H9 (cell line): Measurements from ENCODE around the gene DMPK. TPM values are rescaled to one million over a fixed set of nuclear protein-coding genes. Genes with fewer than 3 reads are reported as not detected.
A peak's percentile ranks its signal among the peaks of the same experiment; 100 is the strongest.

Experiments
- DNase-seq: peaks from one replicate; pipeline ENCODE4 v3.0.0-alpha.2; 2017
- H2AFZ ChIP-seq: one replicate; pipeline ENCODE4 v1.6.1; 2013; ENCODE audit warnings: mild to moderate bottlenecking, low read length, control low read depth, moderate library complexity
- H2AK5ac ChIP-seq: 2 replicates; pipeline ENCODE4 v1.6.1; 2013; ENCODE audit warnings: low read length, control low read depth, mixed read lengths; ENCODE audit not compliant: insufficient read length
- H2BK120ac ChIP-seq: one replicate; pipeline ENCODE4 v1.6.1; 2013; ENCODE audit warnings: low read depth, mild to moderate bottlenecking, low read length, control low read depth, inconsistent platforms; ENCODE audit not compliant: poor library complexity, severe bottlenecking
- H2BK12ac ChIP-seq: 2 replicates; pipeline ENCODE4 v1.6.1; 2013; ENCODE audit warnings: low read length, control low read depth, mixed read lengths, low read depth; ENCODE audit not compliant: insufficient read length
- H2BK15ac ChIP-seq: 2 replicates; pipeline ENCODE4 v1.6.1; 2013; ENCODE audit warnings: low read depth, low read length, control low read depth
- H2BK20ac ChIP-seq: one replicate; pipeline ENCODE4 v1.6.1; 2013; ENCODE audit warnings: low read depth, mild to moderate bottlenecking, low read length, control low read depth, inconsistent platforms; ENCODE audit not compliant: poor library complexity, severe bottlenecking
- H2BK5ac ChIP-seq: 2 replicates; pipeline ENCODE4 v1.6.1; 2013; ENCODE audit warnings: low read length, control low read depth, mixed read lengths; ENCODE audit not compliant: insufficient read length
- H3K14ac ChIP-seq: 2 replicates; pipeline ENCODE4 v1.6.1; 2013; ENCODE audit warnings: low read length, control low read depth; ENCODE audit not compliant: insufficient read depth
- H3K18ac ChIP-seq: 2 replicates; pipeline ENCODE4 v1.6.1; 2013; ENCODE audit warnings: low read depth, mild to moderate bottlenecking, mixed read lengths, low read length, control low read depth; ENCODE audit not compliant: insufficient read length
- H3K23ac ChIP-seq: 2 replicates; pipeline ENCODE4 v1.6.1; 2013; ENCODE audit warnings: low read length, control low read depth, mixed read lengths, low read depth; ENCODE audit not compliant: insufficient read length
- H3K23me2 ChIP-seq: 2 replicates; pipeline ENCODE4 v1.6.1; 2013; ENCODE audit warnings: low read depth, mild to moderate bottlenecking, mixed read lengths, low read length, control low read depth; ENCODE audit not compliant: insufficient read length, poor library complexity, severe bottlenecking
- H3K27ac ChIP-seq: 2 replicates; pipeline ENCODE4 v1.5.1; 2013; ENCODE audit warnings: low read length, control low read depth, mixed read lengths, low read depth; ENCODE audit not compliant: insufficient read length
- H3K27me3 ChIP-seq: 2 replicates; pipeline ENCODE4 v1.6.1; 2013; ENCODE audit warnings: low read length, control low read depth, inconsistent platforms; ENCODE audit not compliant: insufficient read depth
- H3K4ac ChIP-seq: 2 replicates; pipeline ENCODE4 v1.6.1; 2013; ENCODE audit warnings: low read depth, mild to moderate bottlenecking, control low read depth, inconsistent platforms, low read length, moderate library complexity
- H3K4me1 ChIP-seq: 2 replicates; pipeline ENCODE4 v1.6.1; 2013; ENCODE audit warnings: low read length, control low read depth, inconsistent platforms; ENCODE audit not compliant: insufficient read depth
- H3K4me2 ChIP-seq: 2 replicates; pipeline ENCODE4 v1.6.1; 2013; ENCODE audit warnings: low read length, control low read depth, mixed read lengths; ENCODE audit not compliant: insufficient read length, insufficient read depth
- H3K56ac ChIP-seq: 2 replicates; pipeline ENCODE4 v1.6.1; 2013; ENCODE audit warnings: low read depth, mild to moderate bottlenecking, mixed read lengths, low read length, control low read depth; ENCODE audit not compliant: insufficient read length
- H3K79me1 ChIP-seq: 2 replicates; pipeline ENCODE4 v1.6.1; 2013; ENCODE audit warnings: low read depth, mild to moderate bottlenecking, moderate library complexity, low read length, control low read depth, inconsistent platforms; ENCODE audit not compliant: insufficient read depth, poor library complexity, severe bottlenecking
- H3K79me2 ChIP-seq: 2 replicates; pipeline ENCODE4 v1.6.1; 2013; ENCODE audit warnings: low read length, control low read depth, inconsistent platforms; ENCODE audit not compliant: insufficient read depth
- H3K9ac ChIP-seq: 2 replicates; pipeline ENCODE4 v1.6.1; 2013; ENCODE audit warnings: low read length, control low read depth, mixed read lengths; ENCODE audit not compliant: insufficient read length; ENCODE audit errors: extremely low read depth
- H3K9me3 ChIP-seq: one replicate; pipeline ENCODE4 v1.6.1; 2013; ENCODE audit warnings: low read depth, low read length, inconsistent platforms; ENCODE audit not compliant: control insufficient read depth
- H3T11ph ChIP-seq: one replicate; pipeline ENCODE4 v1.6.1; 2013; ENCODE audit warnings: mild to moderate bottlenecking, low read length, control low read depth, inconsistent platforms
- H4K20me1 ChIP-seq: one replicate; pipeline ENCODE4 v1.6.1; 2013; ENCODE audit not compliant: control insufficient read depth, insufficient read length, insufficient read depth
- H4K5ac ChIP-seq: 2 replicates; pipeline ENCODE4 v1.6.1; 2013; ENCODE audit warnings: low read depth, mild to moderate bottlenecking, mixed read lengths, low read length, control low read depth; ENCODE audit not compliant: insufficient read length
- H4K8ac ChIP-seq: replicated peaks from 2 replicates; pipeline ENCODE4 v1.6.1; 2013; ENCODE audit warnings: low read length, control low read depth, mixed read lengths, low read depth; ENCODE audit not compliant: insufficient read length
- H4K91ac ChIP-seq: 2 replicates; pipeline ENCODE4 v1.6.1; 2013; ENCODE audit warnings: low read depth, mild to moderate bottlenecking, moderate library complexity, mixed read lengths, low read length, control low read depth; ENCODE audit not compliant: insufficient read length
- H3K27ac Mint-ChIP-seq, 3 experiments: 2 replicates in 2 of 3; 3 replicates in 1 of 3; pipeline ENCODE4 v1.8.0; 2020 to 2021; ENCODE audit warnings: mixed read lengths in 3 of 3, mild to moderate bottlenecking in 1 of 3, moderate library complexity in 1 of 3
- H3K27me3 Mint-ChIP-seq: 2 replicates; pipeline ENCODE4 v1.8.0; 2021; ENCODE audit warnings: low read depth, mild to moderate bottlenecking, moderate library complexity, mixed read lengths
- H3K36me3 Mint-ChIP-seq, 3 experiments: 2 replicates in 2 of 3; 3 replicates in 1 of 3; pipeline ENCODE4 v1.8.0; 2020 to 2021; ENCODE audit warnings: low read depth in 3 of 3, mixed read lengths in 3 of 3; ENCODE audit not compliant: insufficient read depth in 1 of 3
- H3K4me1 Mint-ChIP-seq, 2 experiments: 2 replicates each; pipeline ENCODE4 v1.8.0; 2020; ENCODE audit warnings: mixed read lengths in 2 of 2
- H3K4me3 Mint-ChIP-seq, 2 experiments: 2 replicates in 1 of 2; 3 replicates in 1 of 2; pipeline ENCODE4 v1.8.0; 2020 to 2021; ENCODE audit warnings: mild to moderate bottlenecking in 2 of 2, mixed read lengths in 2 of 2, moderate library complexity in 1 of 2
- H3K9me3 Mint-ChIP-seq, 2 experiments: 2 replicates in 1 of 2; 3 replicates in 1 of 2; pipeline ENCODE4 v1.8.0; 2020; ENCODE audit warnings: mild to moderate bottlenecking in 2 of 2, mixed read lengths in 2 of 2, moderate library complexity in 1 of 2
- WGBS: extraction: QIAGEN DNeasy Blood & Tissue Kit; methylation state at CpG from one replicate; pipeline ENCODE4 v1.1.7; 2013; ENCODE audit warnings: missing lambda C conversion rate, low lambda C conversion rate, mixed read lengths; ENCODE audit not compliant: insufficient read length; ENCODE audit errors: extremely low coverage; 5-methylcytosine and 5-hydroxymethylcytosine counted together
- long read RNA-seq: library from polyadenylated mRNA; unstranded; transcript quantifications from one replicate; pipeline ENCODE4 v2.0.0, GENCODE V29; 2020
- total RNA-seq: library from RNA; stranded (reverse); gene quantifications from 2 replicates; pipeline ENCODE4 v1.2.1, GENCODE V29; 2021
- TF ChIP-seq, protein P1 (sequence below): fragments of 200-600 bp; sonication (generic); conservative IDR thresholded peaks from 3 replicates; pipeline ENCODE4 v1.8.0; 2021; ENCODE audit warnings: antibody characterized with exemption, mild to moderate bottlenecking

DMPK gene, protein sequence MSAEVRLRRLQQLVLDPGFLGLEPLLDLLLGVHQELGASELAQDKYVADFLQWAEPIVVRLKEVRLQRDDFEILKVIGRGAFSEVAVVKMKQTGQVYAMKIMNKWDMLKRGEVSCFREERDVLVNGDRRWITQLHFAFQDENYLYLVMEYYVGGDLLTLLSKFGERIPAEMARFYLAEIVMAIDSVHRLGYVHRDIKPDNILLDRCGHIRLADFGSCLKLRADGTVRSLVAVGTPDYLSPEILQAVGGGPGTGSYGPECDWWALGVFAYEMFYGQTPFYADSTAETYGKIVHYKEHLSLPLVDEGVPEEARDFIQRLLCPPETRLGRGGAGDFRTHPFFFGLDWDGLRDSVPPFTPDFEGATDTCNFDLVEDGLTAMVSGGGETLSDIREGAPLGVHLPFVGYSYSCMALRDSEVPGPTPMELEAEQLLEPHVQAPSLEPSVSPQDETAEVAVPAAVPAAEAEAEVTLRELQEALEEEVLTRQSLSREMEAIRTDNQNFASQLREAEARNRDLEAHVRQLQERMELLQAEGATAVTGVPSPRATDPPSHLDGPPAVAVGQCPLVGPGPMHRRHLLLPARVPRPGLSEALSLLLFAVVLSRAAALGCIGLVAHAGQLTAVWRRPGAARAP
- total RNA-seq = 63.9 and 67.4 TPM in 2 replicates
- long read RNA-seq, partial matches to known transcripts = 6 of 15 reads
- long read RNA-seq, other reads (novel, unspliced or antisense) = 9 of 15 reads

DNA sequence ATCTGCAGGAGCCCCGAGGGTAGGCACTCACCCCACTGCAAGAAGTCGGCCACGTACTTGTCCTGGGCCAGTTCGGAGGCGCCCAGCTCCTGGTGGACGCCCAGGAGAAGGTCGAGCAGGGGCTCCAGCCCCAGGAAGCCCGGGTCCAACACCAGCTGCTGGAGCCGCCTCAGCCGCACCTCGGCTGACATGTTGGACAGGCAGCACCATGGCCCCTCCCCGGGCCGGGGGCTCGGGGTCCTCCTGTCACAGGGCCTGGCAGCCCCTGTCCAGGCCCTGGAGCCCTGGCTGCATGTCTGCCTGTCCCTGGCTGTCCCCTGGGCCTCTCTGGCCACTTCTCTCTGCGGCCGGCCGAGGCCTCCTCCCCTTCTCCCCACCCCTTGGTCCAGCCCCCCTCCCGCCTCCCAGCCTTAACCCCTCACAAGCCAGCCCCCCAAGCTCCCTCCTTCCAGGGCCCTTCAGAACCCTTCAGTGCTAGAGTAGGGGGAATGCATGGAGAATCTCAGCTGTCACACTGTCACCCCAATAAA is at the start of gene DMPK:
Gene DMPK, minus strand, starts transcription at position 329 of the 530 bp plus-strand sequence. Its CDS starts 138 bp downstream, at position 191.
- peaks cover 23 to 42% of the 10 kb centered on the region in 2 experiments for H3K4me1 Mint-ChIP-seq
- Histone ChIP-seq H2BK5ac (no peak within 1 kb of the TSS), H3K4me2 (no peak within 1 kb of the TSS), H2BK120ac (no peak within 1 kb of the TSS), H3T11ph (no peak within 1 kb of the TSS), H3K23me2 (peaks cover 6% of the 10 kb centered on the region), H4K8ac (no peak within 1 kb of the TSS), H3K18ac (no peak within 1 kb of the TSS), H3K23ac (no peak within 1 kb of the TSS), H3K56ac (no peak within 1 kb of the TSS), H2BK15ac (no peak within 1 kb of the TSS), H4K5ac (no peak within 1 kb of the TSS), H2BK12ac (no peak within 1 kb of the TSS), H3K27me3 (no peaks in the 10 kb centered on the region; the same call in 1 of the 2 replicates), H4K20me1 (no peaks in the 10 kb centered on the region), H3K4me1 (peaks cover 3% of the 10 kb centered on the region; the same call in 1 of the 2 replicates), H3K9ac (no peak within 1 kb of the TSS), H2AFZ (no peak within 1 kb of the TSS), H3K79me1 (no peaks in the 10 kb centered on the region), H3K4ac (no peak within 1 kb of the TSS), H3K14ac (no peak within 1 kb of the TSS; the same call in 1 of the 2 replicates), H2BK20ac (no peak within 1 kb of the TSS), H3K79me2 (no peaks in the 10 kb centered on the region), H3K9me3 (no peaks in the 10 kb centered on the region), H4K91ac (no peak within 1 kb of the TSS), H3K27ac (no peak within 1 kb of the TSS), H2AK5ac (no peak within 1 kb of the TSS)
- H3K36me3 Mint-ChIP-seq = peaks cover 13 to 42% (median 37%) of the 10 kb centered on the region in 3 experiments; a peak in 6 of 7 replicates
- DNase-seq = peak; percentile 30
- peak within 1 kb of the TSS in 1 of 2 experiments; percentile 35; a peak in 1 of 5 replicates for H3K4me3 Mint-ChIP-seq
- WGBS = no CpG with 5 or more reads among the region's 18 CpGs
- no peaks in the 10 kb centered on the region for H3K9me3 Mint-ChIP-seq
- peaks cover 18% of the 10 kb centered on the region for H3K27me3 Mint-ChIP-seq
- no peak within 1 kb of the TSS; a peak in 1 of 7 replicates for H3K27ac Mint-ChIP-seq
- TF ChIP-seq, protein P1, sequence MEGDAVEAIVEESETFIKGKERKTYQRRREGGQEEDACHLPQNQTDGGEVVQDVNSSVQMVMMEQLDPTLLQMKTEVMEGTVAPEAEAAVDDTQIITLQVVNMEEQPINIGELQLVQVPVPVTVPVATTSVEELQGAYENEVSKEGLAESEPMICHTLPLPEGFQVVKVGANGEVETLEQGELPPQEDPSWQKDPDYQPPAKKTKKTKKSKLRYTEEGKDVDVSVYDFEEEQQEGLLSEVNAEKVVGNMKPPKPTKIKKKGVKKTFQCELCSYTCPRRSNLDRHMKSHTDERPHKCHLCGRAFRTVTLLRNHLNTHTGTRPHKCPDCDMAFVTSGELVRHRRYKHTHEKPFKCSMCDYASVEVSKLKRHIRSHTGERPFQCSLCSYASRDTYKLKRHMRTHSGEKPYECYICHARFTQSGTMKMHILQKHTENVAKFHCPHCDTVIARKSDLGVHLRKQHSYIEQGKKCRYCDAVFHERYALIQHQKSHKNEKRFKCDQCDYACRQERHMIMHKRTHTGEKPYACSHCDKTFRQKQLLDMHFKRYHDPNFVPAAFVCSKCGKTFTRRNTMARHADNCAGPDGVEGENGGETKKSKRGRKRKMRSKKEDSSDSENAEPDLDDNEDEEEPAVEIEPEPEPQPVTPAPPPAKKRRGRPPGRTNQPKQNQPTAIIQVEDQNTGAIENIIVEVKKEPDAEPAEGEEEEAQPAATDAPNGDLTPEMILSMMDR = no peak
